Activated CD8-positive, alpha-beta memory T cell treated with anti-CD3 and anti-CD28 coated beads, Interleukin-2, amount 50 U/mL, for 24 hours (primary cell): ENCODE results near the gene SYCP2L.
"Not testable (repeated sequence)": the region's sequence is repeated elsewhere in the genome, so short reads cannot be mapped to it uniquely, and the experiment has no call there.

Experiments used
- DNase-seq: peaks from one replicate; pipeline ENCODE4 v3.0.0-alpha.2; 2020; ENCODE audit errors: extremely low read depth

The SYCP2L gene

DNA sequence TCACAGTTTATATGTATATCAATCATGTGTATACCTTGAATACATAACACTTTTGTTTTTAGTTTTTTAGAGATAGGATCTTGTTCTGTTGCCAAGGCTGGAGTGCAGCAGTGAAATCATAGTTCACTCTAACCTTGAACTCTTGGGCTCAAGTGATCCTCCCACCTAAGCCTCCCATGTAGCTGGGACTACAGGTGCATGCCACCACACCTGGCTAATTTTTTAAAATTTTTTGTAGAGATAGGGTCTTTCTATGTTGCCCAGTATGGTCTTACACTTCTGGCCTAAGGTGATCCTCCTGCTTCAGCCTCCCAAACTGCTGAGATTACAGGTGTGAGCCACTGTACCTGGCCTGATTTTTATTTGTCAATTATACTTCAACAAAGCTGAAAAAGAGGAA is 69.9 kb downstream of the SYCP2L start:
- no peak for DNase-seq

DNA sequence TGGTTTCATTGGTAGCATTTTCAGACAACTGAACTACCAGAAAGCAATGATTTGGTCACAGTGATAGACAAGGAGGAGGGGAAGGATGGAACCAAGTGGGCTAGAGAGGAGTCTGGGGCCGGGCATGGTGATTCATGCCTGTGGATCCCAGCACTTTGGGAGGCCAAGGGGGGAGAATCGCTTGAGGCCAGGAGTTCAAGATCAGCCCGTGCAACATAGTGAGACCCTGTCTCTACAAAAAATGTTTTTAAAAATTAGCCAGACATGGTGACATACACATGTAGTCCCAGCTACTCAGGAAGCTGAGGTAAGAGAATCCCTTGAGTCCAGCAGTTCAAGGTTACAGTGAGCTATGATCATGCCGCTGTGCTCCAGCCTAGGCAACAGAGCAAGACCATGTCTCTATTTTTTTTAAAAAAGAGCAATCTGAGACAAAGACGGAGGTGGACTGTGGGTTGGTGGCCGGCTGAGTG is 70.6 kb downstream of the SYCP2L start:
- no peak for DNase-seq

DNA sequence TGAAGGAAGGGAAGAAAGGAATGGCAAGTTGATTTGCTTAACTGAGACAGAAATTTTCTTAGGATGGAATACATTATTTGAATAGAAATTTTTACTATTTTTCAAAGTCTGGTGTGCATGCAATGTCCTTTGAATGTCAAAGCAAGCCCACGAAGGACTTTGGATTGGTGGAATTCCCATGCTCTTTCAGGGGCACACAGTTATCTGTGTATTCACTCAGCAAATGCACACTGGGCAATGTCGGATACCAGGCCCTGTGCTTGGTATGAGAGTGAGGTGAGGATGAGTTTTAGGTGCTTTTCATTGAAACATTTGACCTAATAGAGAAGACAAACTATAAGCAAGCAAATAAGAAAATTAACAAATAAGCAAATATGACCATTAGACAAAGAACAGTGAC is 73.3 kb downstream of the SYCP2L start:
- no peak for DNase-seq

DNA sequence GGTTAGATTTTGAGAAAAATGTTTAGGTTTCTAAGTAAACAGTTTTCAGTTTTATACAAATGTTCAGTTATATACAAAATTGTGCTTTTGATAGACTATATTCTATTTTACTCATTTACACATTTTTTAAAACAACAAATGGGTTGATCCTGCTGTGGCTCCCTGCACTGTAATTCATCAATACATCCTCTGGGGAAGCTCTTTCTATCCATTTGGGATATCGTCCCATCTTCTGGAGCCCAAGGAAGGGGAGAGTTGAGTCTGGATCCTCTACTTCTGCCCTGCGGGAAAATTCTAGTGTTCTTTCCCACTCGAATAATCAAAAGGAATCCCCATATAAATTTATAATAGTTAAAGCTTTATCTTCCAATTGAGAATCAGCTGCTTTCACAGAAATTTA is 75.0 kb downstream of the SYCP2L start:
- no peak for DNase-seq

DNA sequence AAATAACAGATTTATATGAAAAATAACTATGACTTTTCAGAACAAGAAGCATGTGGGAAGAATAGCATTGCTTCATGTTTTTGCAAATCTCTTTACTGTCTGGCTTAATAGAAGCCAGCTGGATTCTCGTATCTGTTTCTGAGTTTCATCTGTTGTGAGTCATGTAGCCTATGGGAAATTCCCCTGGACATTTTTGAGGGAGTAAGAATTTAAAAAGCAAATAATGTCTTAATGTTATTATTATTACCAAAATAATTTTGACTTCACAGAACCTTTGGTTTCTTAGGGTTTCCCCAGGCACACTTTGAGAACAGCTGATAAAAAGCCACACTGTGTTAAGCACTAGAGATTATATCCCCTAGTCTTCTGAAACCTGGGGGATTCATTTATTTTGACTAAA is 75.8 kb downstream of the SYCP2L start:
- no peak for DNase-seq

DNA sequence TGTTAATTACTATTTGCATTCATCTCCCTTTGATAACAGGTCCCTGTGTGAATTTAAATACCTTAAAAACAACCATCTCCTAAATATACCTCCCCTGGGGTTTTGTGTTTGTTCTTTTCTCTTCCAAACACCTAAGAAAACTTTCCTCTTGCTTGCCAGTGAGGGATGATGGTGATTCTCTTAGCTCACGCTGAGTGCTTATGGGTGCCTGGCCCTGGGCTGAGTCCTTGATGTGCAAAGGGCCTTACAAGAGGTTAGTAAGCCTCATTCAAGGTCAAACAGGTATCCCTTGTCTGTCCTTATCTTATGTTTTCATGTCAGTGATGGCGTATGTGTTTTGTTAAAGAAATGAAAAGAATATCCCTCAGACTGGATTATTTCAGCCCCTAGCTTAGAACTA is 76.3 kb downstream of the SYCP2L start:
- no peak for DNase-seq

DNA sequence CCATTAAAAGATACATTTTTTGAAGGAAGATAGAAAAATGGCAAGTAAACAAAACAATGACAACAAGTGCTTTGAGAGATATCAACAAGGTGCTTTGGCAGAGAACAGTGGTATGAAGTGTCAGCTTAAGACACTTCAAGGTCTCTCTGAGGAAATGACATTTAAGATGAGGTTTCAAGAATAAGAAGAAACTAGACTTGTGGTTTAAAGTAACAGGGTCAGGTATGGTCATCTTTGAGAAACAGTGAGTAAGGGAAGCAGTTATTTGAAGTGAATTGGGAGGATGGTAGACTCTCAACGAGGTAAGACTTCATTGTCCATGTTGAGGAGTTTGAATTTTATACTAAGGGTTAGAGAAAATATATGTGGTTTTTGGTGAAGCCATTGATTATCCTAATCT is 77.8 kb downstream of the SYCP2L start:
- DNase-seq, result no peak

DNA sequence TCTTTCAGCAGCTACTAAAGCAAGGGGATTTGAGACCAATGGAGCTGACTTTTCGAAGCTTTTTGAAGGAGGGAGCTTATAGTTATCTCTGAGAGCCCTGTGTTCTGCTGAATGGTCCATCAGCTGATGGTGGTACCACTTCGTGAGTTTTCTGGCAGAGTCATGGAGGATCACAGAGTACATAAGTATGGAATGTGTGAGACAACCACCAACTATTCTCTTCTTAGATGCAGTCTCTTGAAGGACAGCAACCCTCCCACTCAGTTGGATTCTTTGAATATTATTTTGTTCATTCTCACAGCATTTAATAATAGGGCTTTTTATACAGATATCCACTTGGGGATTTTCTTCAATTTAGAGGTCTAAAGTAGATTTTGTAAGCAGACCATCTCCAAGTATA is 81.9 kb downstream of the SYCP2L start:
- DNase-seq, result no peak

DNA sequence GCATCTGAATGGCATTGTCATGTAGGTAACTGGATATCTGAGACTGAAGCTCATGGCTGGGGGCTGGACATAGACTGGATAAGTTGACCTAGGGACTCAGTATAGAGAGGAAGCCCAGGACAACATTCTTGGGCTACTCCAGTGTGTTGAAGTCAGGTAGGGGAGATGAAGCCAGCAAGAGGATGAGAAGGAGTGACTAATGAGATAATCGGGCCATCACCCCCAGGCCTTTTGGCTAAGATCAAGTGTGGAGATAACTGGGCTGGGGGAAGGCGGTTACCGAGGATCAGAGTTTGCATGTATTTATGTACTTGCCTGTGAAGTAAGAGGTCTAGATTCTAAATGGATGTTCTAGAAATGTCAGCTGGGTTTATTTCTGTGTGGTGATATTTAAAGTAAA is 83.9 kb downstream of the SYCP2L start:
- no peak for DNase-seq

DNA sequence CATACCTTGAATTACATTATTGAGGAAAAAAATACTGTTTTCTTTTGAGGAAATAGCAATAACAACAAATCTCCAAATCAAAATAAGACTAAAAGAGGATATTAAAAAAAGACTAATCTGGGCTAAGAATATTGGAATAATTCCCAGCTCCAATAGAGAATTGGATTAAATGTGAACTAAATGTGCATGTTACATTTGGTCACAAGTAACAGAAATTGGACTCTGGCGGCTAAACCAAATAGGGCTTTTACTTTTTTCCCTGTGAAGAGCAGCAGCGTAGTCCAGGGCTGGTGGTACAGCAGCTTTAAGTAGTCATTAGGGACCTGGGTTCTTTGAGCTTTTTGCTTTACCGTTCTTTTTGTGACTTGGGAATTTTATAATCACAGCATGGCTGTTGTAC is 85.3 kb downstream of the SYCP2L start:
- DNase-seq, result no peak

DNA sequence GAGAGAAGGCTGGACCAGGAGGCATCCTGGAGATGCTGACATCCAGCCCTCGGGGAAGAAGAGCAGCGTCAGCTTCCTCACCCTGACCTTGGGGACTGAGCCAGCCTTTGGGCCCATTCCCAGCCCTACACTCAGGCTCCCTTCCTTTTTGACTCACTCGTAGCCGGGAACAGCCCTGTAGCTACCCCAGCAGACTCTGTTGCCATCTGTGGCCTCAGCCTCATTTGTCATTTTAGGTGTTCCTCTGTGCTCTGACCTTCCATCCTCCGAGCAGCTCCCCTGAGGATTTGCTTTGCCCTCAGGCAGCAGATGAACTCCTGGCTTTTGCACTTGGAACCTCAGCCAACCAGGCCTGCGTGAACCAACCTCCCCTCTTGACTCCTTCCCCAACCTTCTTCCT is 89.7 kb downstream of the SYCP2L start:
- DNase-seq, result no peak

DNA sequence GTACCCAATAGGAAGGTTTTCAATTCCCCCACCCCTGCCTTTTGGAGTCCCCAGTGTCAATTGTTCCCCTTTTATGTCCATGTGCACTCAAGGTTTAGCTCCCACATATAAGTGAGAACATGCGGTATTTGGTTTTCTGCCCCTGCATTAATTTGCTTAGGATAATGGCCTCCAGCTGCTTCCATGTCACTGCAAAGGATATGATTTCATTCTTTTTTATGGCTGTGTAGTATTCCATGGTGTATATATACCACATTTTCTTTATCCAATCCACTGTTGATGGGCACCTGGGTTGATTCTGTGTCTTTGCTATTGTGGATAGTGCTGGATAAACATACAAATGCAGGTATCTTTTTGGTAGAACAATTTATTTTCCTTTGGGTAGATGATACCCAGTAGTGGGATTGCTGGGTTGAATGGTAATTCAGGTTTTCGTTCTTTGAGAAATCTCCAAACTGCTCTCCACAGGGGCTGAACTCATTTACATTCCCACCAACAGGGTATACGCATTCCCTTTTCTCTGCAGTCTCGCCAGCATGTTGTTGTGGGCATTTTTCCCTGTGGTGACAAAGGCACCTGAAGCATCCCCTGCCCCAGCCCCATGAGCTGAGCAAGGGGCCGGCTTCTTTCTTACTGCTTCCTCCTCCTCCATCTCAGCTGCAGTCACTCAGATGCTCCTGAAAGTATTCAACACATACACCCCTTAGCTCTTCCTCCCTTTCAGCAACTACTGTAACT is 90.5 kb downstream of the SYCP2L start:
- DNase-seq, result no peak

DNA sequence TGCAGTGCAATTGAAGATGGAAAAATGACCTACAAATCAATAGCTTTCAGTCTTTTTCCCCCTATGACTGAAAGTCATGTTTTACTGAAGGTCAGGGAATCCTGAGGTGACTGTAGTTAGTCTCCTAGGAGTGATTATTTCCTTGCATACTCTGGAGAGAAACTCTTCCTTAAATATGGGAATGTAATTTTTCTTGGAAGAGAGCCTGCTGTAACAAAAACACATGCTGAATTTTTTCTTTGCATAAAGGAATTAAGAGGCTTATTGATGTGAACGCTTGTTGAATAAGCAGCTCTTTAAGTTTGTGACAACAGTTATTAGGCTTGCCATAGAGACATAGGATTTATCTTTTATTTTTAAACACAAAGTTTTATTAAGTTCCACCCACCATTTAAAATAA is 92.8 kb downstream of the SYCP2L start:
- no peak for DNase-seq

DNA sequence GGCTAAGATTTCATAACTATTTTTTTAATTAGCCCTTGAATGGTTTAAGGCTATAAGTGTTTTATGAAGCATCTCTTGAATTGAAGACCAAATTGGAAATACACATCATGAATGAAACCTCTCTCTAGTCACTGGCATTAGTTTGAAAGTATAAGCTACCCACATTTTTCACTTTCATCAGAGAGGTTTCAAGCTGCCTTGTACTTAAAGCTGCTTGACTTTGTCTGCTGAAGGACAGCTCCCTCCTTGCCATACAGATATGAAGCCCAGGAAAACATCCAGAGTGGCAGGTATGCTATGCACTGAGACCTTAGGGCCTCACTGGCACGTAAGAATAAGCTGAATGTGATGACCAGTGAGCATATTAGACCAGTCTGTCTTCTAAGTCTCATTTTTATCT is 94.6 kb downstream of the SYCP2L start:
- no peak for DNase-seq

DNA sequence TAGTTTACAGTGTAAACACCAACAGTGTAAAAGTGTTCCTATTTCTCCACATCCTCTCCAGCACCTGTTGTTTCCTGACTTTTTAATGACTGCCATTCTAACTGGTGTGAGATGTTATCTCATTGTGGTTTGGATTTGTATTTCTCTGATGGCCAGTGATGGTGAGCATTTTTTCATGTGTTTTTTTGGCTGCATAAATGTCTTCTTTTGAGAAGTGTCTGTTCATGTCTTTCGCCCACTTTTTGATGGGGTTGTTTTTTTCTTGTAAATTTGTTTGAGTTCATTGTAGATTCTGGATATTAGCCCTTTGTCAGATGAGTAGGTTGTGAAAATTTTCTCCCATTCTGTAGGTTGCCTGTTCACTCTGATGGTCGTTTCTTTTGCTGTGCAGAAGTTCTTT is 98.1 kb downstream of the SYCP2L start:
- DNase-seq, result not testable (repeated sequence)

DNA sequence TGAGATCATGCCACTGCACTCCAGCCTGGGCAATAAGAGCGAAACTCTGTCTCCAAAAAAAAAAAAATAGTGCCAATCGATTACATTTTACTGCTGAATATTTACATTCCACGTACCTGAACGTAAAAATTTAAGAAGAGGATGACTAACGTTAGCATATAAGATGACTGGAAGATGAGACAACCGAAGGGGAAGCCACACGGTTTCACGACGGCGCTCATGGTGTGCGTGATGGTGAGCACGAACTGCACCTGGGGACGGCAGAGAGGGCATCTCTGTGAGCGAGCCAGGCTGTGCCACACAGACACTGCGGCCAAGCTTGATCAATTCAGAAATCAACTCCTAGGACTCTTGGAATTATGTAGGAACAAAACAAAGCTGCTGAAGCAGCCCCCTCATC is 102.7 kb downstream of the SYCP2L start:
- DNase-seq, result no peak

DNA sequence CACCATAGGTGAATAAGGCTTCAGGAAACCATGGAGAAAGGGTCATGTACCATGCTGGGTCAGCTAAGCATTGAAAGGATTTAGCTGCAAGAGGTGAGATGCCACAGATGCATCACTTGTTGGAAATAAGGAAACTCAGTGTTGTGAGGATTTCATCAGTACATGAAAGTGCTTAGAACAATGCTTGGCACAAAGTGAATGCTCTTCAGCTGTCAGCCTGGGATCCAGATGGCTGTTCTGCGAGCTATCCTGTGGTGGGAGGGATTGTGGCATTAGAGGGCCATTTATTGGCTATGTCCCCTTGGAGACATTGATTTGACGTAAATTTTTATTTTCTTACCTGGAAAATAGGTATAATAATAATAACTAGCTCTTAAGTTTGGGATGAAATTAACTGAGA is 104.3 kb downstream of the SYCP2L start:
- DNase-seq, result no peak

DNA sequence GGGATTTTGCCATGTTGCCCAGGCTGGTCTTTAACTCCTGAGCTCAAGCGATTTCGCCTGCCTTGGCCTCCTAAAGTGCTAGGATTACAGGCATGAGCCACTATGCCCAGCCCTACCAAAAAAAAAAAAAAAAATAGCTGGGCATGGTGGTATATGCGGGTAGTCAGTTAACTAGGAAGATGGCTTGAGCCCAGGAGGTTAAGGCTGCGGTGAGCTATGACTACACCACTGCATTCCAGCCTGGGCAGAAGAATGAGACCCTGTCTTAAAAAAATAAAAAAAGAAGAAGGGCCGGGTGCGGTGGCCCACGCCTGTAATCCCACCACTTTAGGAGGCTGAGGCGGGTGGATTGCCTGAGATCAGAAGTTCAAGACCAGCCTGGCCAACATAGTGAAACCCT is 107.0 kb downstream of the SYCP2L start:
- DNase-seq, result no peak

DNA sequence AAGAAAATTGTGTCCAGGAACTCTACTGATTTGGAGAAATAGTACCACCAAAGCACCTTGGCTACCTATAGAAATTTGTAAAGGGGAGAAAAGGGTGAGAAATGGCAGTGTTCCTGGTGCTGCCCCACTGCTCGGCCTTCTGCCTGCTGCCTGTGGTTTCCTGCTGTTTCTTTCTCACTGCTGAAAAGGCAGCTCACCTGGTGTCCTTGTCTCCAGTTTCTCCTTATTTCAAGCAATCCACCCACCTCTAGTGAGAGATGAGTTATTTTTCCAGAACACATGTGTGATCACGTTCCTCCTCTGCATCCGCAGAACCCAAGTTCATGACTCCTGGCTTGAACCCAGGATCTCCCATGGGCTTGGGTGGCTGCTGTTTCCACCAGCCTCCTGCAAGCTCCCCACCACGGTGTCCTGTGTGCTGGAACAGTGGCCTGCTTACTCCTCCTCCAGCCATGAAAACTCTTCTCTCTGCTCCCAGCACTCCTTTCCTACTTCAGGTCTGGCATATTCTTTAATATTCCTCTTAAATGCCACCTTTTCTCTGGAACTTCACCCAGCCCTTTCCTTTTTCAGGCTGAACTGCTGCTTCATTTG is 108.4 kb downstream of the SYCP2L start:
- no peak for DNase-seq

DNA sequence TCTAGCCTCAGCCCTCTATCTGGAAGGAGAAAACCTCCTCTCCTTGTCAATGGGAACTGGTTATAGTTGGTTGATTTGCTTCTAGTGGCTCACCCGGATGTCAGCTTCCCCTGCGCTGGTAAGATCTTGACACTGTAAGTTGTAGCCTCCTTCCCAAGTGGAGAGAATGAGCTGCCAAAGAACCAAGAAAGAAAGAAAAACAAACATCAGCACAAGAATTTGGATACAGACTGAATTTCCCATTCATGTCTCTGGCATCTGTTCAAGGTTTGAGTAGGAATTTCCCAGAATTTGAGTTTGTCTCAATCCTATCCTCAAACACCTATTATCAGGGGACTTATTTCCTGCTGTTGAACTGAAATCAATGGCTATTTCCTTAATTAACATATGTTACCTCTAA is 113.1 kb downstream of the SYCP2L start:
- no peak for DNase-seq

DNA sequence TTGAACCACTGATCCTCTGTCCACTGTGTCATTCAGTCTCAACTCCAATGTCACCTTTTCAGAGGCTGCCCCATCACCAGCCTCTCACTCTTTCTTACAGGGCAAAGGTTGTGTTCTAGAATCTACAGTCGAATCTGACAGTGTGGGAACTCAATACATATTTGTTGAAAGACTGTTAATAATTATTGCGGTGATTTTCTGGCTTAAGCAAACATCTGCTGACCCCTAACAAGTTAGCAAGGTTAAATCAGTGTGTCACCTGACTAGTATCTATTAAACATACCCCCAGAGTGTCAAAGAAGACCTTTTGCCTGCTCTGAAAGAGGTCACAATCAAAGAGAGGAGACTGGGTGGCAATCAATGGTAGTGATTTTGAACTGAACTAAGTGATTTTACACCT is 115.3 kb downstream of the SYCP2L start:
- DNase-seq, result no peak

DNA sequence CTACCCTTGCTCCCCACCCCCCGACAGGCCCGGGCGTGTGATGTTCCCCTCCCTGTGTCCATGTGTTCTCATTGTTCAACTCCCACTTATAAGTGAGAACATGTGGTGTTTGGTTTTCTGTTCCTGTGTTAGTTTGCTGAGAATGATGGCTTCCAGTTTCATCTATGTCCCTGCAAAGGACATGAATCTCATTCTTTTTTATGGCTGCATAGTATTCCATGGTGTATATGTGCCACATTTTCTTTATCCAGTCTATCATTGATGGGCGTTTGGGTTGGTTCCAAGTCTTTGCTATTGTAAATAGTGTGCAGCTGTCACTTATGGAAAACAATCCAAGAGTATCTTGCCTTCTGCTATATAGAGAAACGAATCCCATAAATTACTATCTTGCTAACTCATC is 116.4 kb downstream of the SYCP2L start:
- DNase-seq, result not testable (repeated sequence)

DNA sequence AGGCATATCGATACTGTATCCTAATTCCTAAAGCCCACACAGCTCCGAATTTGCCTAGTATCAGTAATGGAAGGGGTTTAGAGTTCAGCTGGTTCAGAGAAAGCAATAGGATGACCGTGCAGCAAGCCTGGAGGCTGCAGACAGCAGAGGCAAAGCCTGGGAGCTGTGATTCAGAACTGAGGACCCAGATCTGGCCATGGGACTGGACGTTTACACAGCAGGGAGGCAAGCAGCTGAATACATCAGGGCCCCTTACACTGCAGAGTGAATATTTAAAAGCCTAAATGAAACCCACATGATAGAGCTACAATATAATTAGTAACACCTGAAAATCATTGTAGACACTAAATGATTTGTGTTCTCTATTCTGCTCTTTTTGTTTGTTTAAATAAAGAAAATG is 119.2 kb downstream of the SYCP2L start:
- no peak for DNase-seq
